Spinal cord (tissue), 10 donors: ENCODE measurements around the gene CFAP100. TPM values are rescaled to one million over a fixed set of nuclear protein-coding genes. Genes with fewer than 3 reads are reported as not detected.

Source experiments
- DNase-seq, 6 donors: peaks; one replicate each; pipeline versions ENCODE4 v3.0.0 to v3.0.0-alpha.2; 2013 to 2015; ENCODE audit warnings: low spot score in 6 of 6, low read depth in 4 of 6
- H3K27ac ChIP-seq: one replicate; pipeline ENCODE4 v1.5.1; 2013; ENCODE audit warnings: low read depth, low read length, control low read depth
- H3K27me3 ChIP-seq: one replicate; pipeline ENCODE4 v1.6.1; 2013; ENCODE audit warnings: low read length; ENCODE audit not compliant: control insufficient read depth, insufficient read depth
- H3K36me3 ChIP-seq: one replicate; pipeline ENCODE4 v1.6.1; 2013; ENCODE audit warnings: low read length; ENCODE audit not compliant: control insufficient read depth, insufficient read depth
- H3K4me1 ChIP-seq: one replicate; pipeline ENCODE4 v1.6.1; 2013; ENCODE audit warnings: low read length; ENCODE audit not compliant: control insufficient read depth, insufficient read depth
- H3K4me3 ChIP-seq: one replicate; pipeline ENCODE4 v1.5.1; 2013; ENCODE audit warnings: low read depth, low read length, control low read depth
- H3K9me3 ChIP-seq: one replicate; pipeline ENCODE4 v1.6.1; 2013; ENCODE audit warnings: low read length; ENCODE audit not compliant: control insufficient read depth, insufficient read depth
- WGBS: methylation state at CpG from one replicate; pipeline ENCODE4 v1.1.5; 2013; ENCODE audit warnings: missing lambda C conversion rate; ENCODE audit not compliant: insufficient coverage; 5-methylcytosine and 5-hydroxymethylcytosine counted together
- long read RNA-seq, 4 donors: transcript quantifications; one replicate each; lab custom pipeline, GENCODE V29; 2026
- polyA plus RNA-seq, 2 donors: library from polyadenylated mRNA; unstranded; fragments of 120-200 nt; gene quantifications; one replicate each; pipeline ENCODE4 v1.2.1, GENCODE V29; 2013; ENCODE audit not compliant: insufficient read length in 2 of 2
- total RNA-seq, 2 donors: library from RNA; depleted of rRNA in 1 of 2; stranded (reverse); fragments of 120-200 nt in 1 of 2; fragments of >200 nt in 1 of 2; gene quantifications; one replicate each; pipeline versions ENCODE4 v1.2.3 to v1.2.4, GENCODE V29; 2013 to 2014
- donor health status: healthy.

The CFAP100 gene
- 10 to 100 TPM in 1 of 2 donors, 1 to 10 TPM in 1; 2.2 to 16.6 TPM for total RNA-seq
- 10 to 100 TPM; 14.1 to 14.6 TPM for polyA plus RNA-seq
- long read RNA-seq, donor 1, partial matches to known transcripts = 8 of 20 reads
- long read RNA-seq, donor 1, other reads (novel, unspliced or antisense) = 12 of 20 reads
- long read RNA-seq, donor 2, partial matches to known transcripts = 0 of 1 reads
- long read RNA-seq, donor 2, other reads (novel, unspliced or antisense) = 0 of 1 reads
- long read RNA-seq, donor 3 = 0 reads
- long read RNA-seq, donor 4 = 0 reads

DNA sequence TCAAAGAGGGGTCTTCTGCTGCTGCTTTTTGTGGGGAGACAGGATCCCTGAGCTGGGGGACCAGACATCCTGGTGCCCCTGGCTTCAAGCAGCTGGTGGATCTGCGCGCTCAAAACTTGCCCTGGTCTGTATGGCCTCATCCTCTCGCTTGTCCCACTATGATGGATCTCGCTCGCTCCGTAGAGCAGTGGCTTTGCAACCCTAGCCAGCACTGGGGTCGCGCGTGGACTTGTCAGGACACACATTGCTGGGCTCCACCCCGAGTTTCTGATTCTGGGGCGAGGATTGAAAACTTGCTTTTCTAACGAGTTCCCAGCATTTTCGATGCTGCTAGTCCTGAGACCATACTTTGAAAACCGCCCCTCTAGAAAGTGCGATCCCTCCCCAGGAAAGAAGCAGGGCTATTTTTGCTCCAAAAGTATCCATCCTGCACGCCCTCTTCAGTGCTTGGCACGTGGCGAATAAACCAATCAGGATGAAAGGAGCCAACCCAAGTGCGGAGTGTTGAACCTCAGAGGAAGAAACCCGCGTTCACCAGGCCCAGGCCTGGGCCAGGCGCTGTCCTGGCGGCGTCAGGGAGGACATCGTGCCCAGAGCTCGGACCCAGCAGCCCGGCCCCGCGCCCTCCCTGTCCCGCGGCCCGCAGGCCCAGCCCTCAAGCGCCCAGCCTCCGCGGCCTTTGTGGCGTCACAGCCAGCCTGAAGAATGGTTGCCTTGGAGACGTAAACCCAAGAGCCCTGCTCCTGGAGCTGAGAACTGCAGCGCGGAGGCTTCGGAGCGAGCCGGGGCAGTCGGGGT, at the start of gene CFAP100:
CFAP100 (plus strand) TSS at position 731 of the 798 bp plus-strand sequence. CDS start 1,092 bp downstream, outside the sequence.
- peak within 1 kb of the TSS; percentile 29 for H3K4me3 ChIP-seq
- no peaks in the 10 kb centered on the region for H3K27me3 ChIP-seq
- 34% methylated on average over 43 of the region's 43 CpGs for WGBS
- peaks cover 13% of the 10 kb centered on the region for H3K36me3 ChIP-seq
- peak; percentile 47 to 92 (median 55) for DNase-seq
- no peaks in the 10 kb centered on the region for H3K9me3 ChIP-seq
- peaks cover 38% of the 10 kb centered on the region for H3K4me1 ChIP-seq
- H3K27ac ChIP-seq = peak within 1 kb of the TSS; percentile 27

- H3K36me3 ChIP-seq = peaks cover 73% of the 10 kb centered on the region
- WGBS = 90% methylated on average over 7 of the region's 7 CpGs
These were observed 49.5 kb upstream of the CFAP100 start for GRCh38 chr3:126345231-126345630.

DNA sequence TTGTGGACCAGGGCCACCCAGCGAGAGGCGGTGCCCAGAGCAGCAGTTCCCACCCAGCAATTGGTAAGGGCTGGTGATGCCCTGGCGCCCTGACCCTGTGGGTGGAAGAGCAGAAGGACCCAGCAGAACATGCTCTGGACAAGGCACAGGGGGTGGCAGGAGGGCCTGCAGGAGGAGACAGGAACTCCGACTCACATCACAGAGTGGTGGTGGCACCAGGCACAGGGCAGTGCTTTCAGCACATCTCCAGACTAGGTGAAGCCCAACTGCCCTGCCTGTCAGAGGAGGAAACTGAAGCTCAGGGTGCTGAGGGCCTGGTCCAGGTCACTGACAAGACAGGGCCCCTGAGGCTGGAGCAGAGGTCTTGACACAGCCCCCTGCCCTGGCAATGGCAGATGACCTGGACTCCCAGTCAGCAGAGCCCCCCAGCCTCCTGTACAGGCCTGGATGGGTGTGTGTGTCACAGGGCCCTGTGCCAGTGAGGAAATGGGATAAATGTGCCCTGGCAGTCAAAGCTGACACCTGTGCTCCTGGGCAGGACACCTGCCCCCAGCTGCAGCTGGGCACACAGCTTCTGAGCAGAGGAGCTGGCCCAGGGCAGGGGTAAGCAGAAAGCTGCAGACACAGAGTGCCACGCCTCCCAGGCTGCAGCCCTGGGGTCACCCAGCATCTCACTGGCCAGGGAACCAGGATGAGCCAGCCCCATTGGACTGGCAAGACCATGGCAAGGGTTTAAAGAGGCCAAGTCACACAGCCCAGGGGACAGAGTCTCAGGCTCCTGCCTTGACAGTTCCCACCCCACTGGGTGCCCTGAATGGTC, 48.9 kb upstream of the CFAP100 start:
- DNase-seq = no peak

More at GRCh38 chr3:126345231-126345630, 49.5 kb upstream of the CFAP100 start:
- Histone ChIP-seq H3K27ac (no peak overlapping the region), H3K27me3 (no peaks in the 10 kb centered on the region), H3K4me1 (peaks cover 49% of the 10 kb centered on the region), H3K4me3 (no peak overlapping the region), H3K9me3 (no peaks in the 10 kb centered on the region)
- DNase-seq = no peak

DNA sequence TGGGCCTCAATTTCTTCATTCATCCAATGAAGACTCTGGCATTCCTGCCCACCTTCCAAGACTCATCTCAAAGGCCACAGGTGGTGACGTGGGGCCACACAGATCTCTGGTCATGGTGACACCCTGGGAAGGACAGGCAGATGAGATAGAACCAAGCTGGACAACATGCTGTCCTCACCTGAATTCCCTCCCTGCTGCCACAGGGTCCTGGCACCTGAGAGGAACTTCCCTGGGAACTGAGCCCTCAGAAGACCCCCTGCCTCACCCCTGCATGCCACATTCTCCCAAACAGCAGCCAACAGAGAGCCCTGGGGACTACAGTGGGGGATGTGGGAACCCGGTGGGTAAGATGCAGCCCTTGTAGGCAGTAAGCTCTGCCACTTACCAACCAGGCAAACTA, 48.2 kb upstream of the CFAP100 start:
- Histone ChIP-seq H3K9me3 (no peaks in the 10 kb centered on the region), H3K27ac (no peak overlapping the region), H3K4me3 (no peak overlapping the region), H3K27me3 (no peaks in the 10 kb centered on the region), H3K4me1 (peaks cover 51% of the 10 kb centered on the region), H3K36me3 (peaks cover 78% of the 10 kb centered on the region)
- no peak for DNase-seq
- 90% methylated on average over 1 of the region's 2 CpGs for WGBS

More for the DNA sequence above, 48.9 kb upstream of the CFAP100 start:
- 94% methylated on average over 5 of the region's 5 CpGs for WGBS
- no peak overlapping the region for H3K27ac ChIP-seq
- no peaks in the 10 kb centered on the region for H3K27me3 ChIP-seq
- peaks cover 74% of the 10 kb centered on the region for H3K36me3 ChIP-seq
- H3K4me3 ChIP-seq = no peak overlapping the region
- H3K4me1 ChIP-seq = peaks cover 49% of the 10 kb centered on the region
- no peaks in the 10 kb centered on the region for H3K9me3 ChIP-seq

DNA sequence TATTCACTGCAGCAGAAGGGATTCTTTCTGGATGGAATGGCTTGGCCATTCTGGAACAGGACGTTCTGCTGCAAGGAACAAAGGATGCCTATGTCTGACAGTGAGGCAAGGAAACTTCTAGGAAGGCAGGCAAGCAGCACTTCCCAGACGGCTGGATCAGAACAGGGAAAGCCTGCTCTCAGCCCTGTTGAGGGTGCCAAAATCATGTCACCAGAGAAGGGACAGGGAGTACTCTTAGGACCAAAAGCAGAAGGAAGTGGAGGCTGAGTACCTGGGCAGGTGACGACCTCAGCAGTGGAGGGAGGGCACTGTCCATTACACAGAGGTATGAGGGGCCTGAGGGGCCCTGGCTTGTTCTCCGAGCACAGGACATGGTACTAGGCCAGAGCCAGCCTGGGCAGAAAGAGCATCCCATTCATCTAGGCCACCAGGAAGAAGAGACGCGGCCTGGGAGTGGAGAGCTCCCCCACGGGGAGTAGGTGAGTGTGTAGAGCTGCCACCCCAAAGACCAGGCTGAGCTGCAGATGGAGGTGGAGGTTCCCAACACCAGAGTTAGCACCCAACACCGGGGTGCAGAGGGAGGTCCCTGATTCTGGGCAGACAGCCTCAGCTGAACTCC, 47.1 kb upstream of the CFAP100 start:
- Histone ChIP-seq H3K4me1 (peaks cover 58% of the 10 kb centered on the region), H3K9me3 (no peaks in the 10 kb centered on the region), H3K4me3 (no peak overlapping the region), H3K27ac (no peak overlapping the region), H3K27me3 (no peaks in the 10 kb centered on the region), H3K36me3 (peaks cover 87% of the 10 kb centered on the region)
- 64% methylated on average over 5 of the region's 8 CpGs for WGBS
- no peak for DNase-seq

- peaks cover 52% of the 10 kb centered on the region for H3K4me1 ChIP-seq
These were observed 46.3 kb upstream of the CFAP100 start for GRCh38 chr3:126348308-126348920.

DNA sequence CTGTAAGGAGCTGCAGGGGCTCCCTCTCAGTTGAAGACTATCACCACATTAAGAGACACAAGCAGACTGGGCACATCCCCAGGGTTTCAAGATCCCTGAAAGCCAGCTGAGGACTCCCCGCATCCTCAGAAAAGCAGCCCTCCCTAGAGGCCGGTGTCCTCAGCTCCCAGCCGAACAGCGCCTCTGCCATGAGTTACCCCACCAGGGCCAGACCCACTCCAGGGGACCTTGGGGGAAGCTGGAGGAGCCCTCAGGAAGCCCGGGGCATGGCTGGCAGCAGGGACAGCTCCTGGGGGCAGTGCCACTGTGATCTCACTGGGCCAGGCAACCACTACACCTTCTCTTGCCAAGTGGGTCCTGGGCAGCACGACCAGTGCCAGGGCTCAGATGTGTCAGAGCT, 45.6 kb upstream of the CFAP100 start:
- DNase-seq = no peak
- Histone ChIP-seq H3K27me3 (no peaks in the 10 kb centered on the region), H3K9me3 (no peaks in the 10 kb centered on the region), H3K4me1 (peaks cover 53% of the 10 kb centered on the region), H3K4me3 (no peak overlapping the region), H3K27ac (no peak overlapping the region), H3K36me3 (peaks cover 87% of the 10 kb centered on the region)
- WGBS = 81% methylated on average over 6 of the region's 6 CpGs

More at GRCh38 chr3:126348308-126348920, 46.3 kb upstream of the CFAP100 start:
- no peaks in the 10 kb centered on the region for H3K9me3 ChIP-seq
- no peak overlapping the region for H3K4me3 ChIP-seq
- DNase-seq = no peak
- WGBS = 91% methylated on average over 12 of the region's 12 CpGs
- peaks cover 89% of the 10 kb centered on the region for H3K36me3 ChIP-seq
- no peak overlapping the region for H3K27ac ChIP-seq
- no peaks in the 10 kb centered on the region for H3K27me3 ChIP-seq

- WGBS = 83% methylated on average over 9 of the region's 15 CpGs
- Histone ChIP-seq H3K36me3 (peaks cover 83% of the 10 kb centered on the region), H3K4me1 (peaks cover 57% of the 10 kb centered on the region), H3K27me3 (no peaks in the 10 kb centered on the region), H3K27ac (no peak overlapping the region), H3K4me3 (no peak overlapping the region), H3K9me3 (no peaks in the 10 kb centered on the region)
- DNase-seq = no peak
These were observed 44.9 kb upstream of the CFAP100 start for GRCh38 chr3:126349611-126350501.
